CD14-positive monocyte (primary cell): ENCODE data around the gene ABHD14A. TPM values are rescaled to one million over a fixed set of nuclear protein-coding genes. Genes with fewer than 3 reads are reported as not detected.
A peak's percentile ranks its signal among the peaks of the same experiment; 100 is the strongest.

Experiments used
- DNase-seq, 3 donors: peaks; one replicate each; pipeline ENCODE4 v3.0.0-alpha.2; 2011 to 2022
- H2AFZ ChIP-seq: 2 replicates; pipeline ENCODE4 v1.6.0; 2012; ENCODE audit warnings: mild to moderate bottlenecking, low read depth, low read length, inconsistent platforms; ENCODE audit not compliant: insufficient read depth, poor library complexity, severe bottlenecking
- H3K27ac ChIP-seq, 2 donors: 1 replicate in 1 of 2; 2 replicates in 1 of 2; pipeline ENCODE4 v1.5.1; 2012 to 2013; ENCODE audit warnings: low read length in 2 of 2, control low read depth in 1 of 2, inconsistent platforms in 1 of 2, low read depth in 1 of 2, mild to moderate bottlenecking in 1 of 2
- H3K27me3 ChIP-seq, 2 donors: one replicate each; pipeline versions ENCODE4 v1.6.0 to v1.6.1; 2011 to 2013; ENCODE audit warnings: low read length in 2 of 2; ENCODE audit not compliant: control insufficient read depth in 2 of 2, insufficient read depth in 2 of 2
- H3K36me3 ChIP-seq, 2 donors: replicated peaks in 1 of 2; 1 replicate in 1 of 2; 2 replicates in 1 of 2; pipeline versions ENCODE4 v1.5.1 to v1.6.1; 2012 to 2013; ENCODE audit warnings: low read length in 2 of 2, control low read depth in 1 of 2, inconsistent platforms in 1 of 2, mild to moderate bottlenecking in 1 of 2; ENCODE audit not compliant: insufficient read depth in 2 of 2, control insufficient read depth in 1 of 2
- H3K4me1 ChIP-seq, 2 donors: 1 replicate in 1 of 2; 2 replicates in 1 of 2; pipeline versions ENCODE4 v1.5.1 to v1.6.1; 2012 to 2013; ENCODE audit warnings: low read length in 2 of 2, control low read depth in 1 of 2, inconsistent platforms in 1 of 2, mild to moderate bottlenecking in 1 of 2, moderate library complexity in 1 of 2; ENCODE audit not compliant: insufficient read depth in 2 of 2, control insufficient read depth in 1 of 2
- H3K4me2 ChIP-seq: replicated peaks from 2 replicates; pipeline ENCODE3; 2012; ENCODE audit warnings: low read length, moderate library complexity, mild to moderate bottlenecking; ENCODE audit not compliant: poor library complexity, severe bottlenecking; ENCODE audit errors: extremely low read depth
- H3K4me3 ChIP-seq, 3 experiments: fragments of 200-600 bp in 1 of 3; sonication (generic) in 1 of 3; replicated peaks in 1 of 3; 1 replicate in 2 of 3; 2 replicates in 1 of 3; pipeline ENCODE4 v1.5.1; 2011 to 2013; ENCODE audit warnings: low read length in 3 of 3, mild to moderate bottlenecking in 3 of 3, control low read depth in 2 of 3, low read depth in 2 of 3, inconsistent platforms in 1 of 3, moderate library complexity in 1 of 3
- H3K79me2 ChIP-seq: 2 replicates; pipeline ENCODE4 v1.6.0; 2012; ENCODE audit warnings: mild to moderate bottlenecking, control low read depth, inconsistent platforms, low read length, moderate library complexity; ENCODE audit not compliant: insufficient read depth
- H3K9ac ChIP-seq: 2 replicates; pipeline ENCODE4 v1.6.0; 2017; ENCODE audit warnings: low read length, mild to moderate bottlenecking; ENCODE audit not compliant: insufficient read depth, poor library complexity, severe bottlenecking
- H3K9me3 ChIP-seq, 2 donors: replicated peaks in 1 of 2; 1 replicate in 1 of 2; 2 replicates in 1 of 2; pipeline versions ENCODE4 v1.5.1 to v1.6.1; 2012 to 2013; ENCODE audit warnings: low read length in 2 of 2, control low read depth in 1 of 2; ENCODE audit not compliant: control insufficient read depth in 1 of 2, insufficient read depth in 1 of 2
- H4K20me1 ChIP-seq: 2 replicates; pipeline ENCODE4 v1.6.0; 2012; ENCODE audit warnings: mild to moderate bottlenecking, low read length, control low read depth, moderate library complexity; ENCODE audit not compliant: insufficient read depth
- H3K27ac Mint-ChIP-seq, 7 donors: one replicate each; pipeline ENCODE4 v1.8.0; 2020; ENCODE audit warnings: mild to moderate bottlenecking in 7 of 7, mixed read lengths in 7 of 7, moderate library complexity in 6 of 7, inconsistent platforms in 2 of 7
- H3K27me3 Mint-ChIP-seq, 3 donors: one replicate each; pipeline ENCODE4 v1.8.0; 2021 to 2022; ENCODE audit warnings: low read depth in 3 of 3, mild to moderate bottlenecking in 3 of 3, mixed read lengths in 3 of 3, moderate library complexity in 3 of 3, inconsistent platforms in 1 of 3
- H3K36me3 Mint-ChIP-seq, 2 donors: one replicate each; pipeline ENCODE4 v1.8.0; 2020; ENCODE audit warnings: mixed read lengths in 2 of 2, inconsistent platforms in 1 of 2, mild to moderate bottlenecking in 1 of 2
- H3K4me1 Mint-ChIP-seq: one replicate; pipeline ENCODE4 v1.8.0; 2020; ENCODE audit warnings: mild to moderate bottlenecking, mixed read lengths
- H3K4me3 Mint-ChIP-seq, 2 donors: one replicate each; pipeline ENCODE4 v1.8.0; 2020; ENCODE audit warnings: mild to moderate bottlenecking in 2 of 2, mixed read lengths in 2 of 2, moderate library complexity in 1 of 2
- H3K9me3 Mint-ChIP-seq, 7 donors: one replicate each; pipeline ENCODE4 v1.8.0; 2020 to 2022; ENCODE audit warnings: mixed read lengths in 7 of 7, mild to moderate bottlenecking in 6 of 7, moderate library complexity in 6 of 7, inconsistent platforms in 2 of 7
- CTCF ChIP-seq: fragments of 200-600 bp; IDR thresholded peaks from one replicate; pipeline ENCODE4 v1.8.0; 2022; ENCODE audit warnings: antibody characterized with exemption, mild to moderate bottlenecking
- WGBS: methylation state at CpG from one replicate; pipeline ENCODE4 v1.1.5; 2013; ENCODE audit warnings: missing lambda C conversion rate; ENCODE audit not compliant: insufficient coverage; 5-methylcytosine and 5-hydroxymethylcytosine counted together
- intact Hi-C, 2 donors: fragments of 100-400 bp; cut with micrococcal nuclease; formaldehyde crosslinking; loops; one replicate each; pipeline versions ENCODE4 v1.15.0 to v1.15.1; 2023
- polyA plus RNA-seq, 3 donors: library from polyadenylated mRNA; depleted of rRNA in 1 of 3; unstranded in 2 of 3; stranded (reverse) in 1 of 3; fragments of 300-500 nt in 2 of 3; fragments of >200 nt in 1 of 3; fragmentation: Illumina TruSeq in 2 of 3; gene quantifications; 1 replicate in 2 of 3; 2 replicates in 1 of 3; pipeline ENCODE4 v1.2.3, GENCODE V29; 2012 to 2021

Gene ABHD14A
- polyA plus RNA-seq, 3 donors: 6.9 to 13.2 (median 11.7) TPM

- Mint-ChIP-seq H3K9me3 (peaks cover 0 to 17% (median 0%) of the 10 kb centered on the region in 7 donors), H3K4me3 (peak overlapping the region in 1 of 2 donors; percentile 85), H3K27me3 (peaks cover 35 to 47% (median 40%) of the 10 kb centered on the region in 3 donors), H3K4me1 (peaks cover 20% of the 10 kb centered on the region), H3K36me3 (peaks cover 10 to 12% of the 10 kb centered on the region in 2 donors), H3K27ac (no peak overlapping the region)
- H3K27me3 ChIP-seq: peaks cover 10 to 38% of the 10 kb centered on the region in 2 donors
- H3K9me3 ChIP-seq: no peaks in the 10 kb centered on the region
- H3K4me3 ChIP-seq: no peak overlapping the region
- no peak overlapping the region for H3K9ac ChIP-seq
- H3K27ac ChIP-seq: no peak overlapping the region
- peaks cover 4% of the 10 kb centered on the region for H4K20me1 ChIP-seq
- H3K4me1 ChIP-seq: peaks cover 19 to 24% of the 10 kb centered on the region in 2 donors
- WGBS: 100% methylated on average over 4 of the region's 6 CpGs
- no peak for TF ChIP-seq CTCF
- no peak overlapping the region for H3K4me2 ChIP-seq
- H3K79me2 ChIP-seq: no peaks in the 10 kb centered on the region
- H3K36me3 ChIP-seq: no peaks in the 10 kb centered on the region
- H2AFZ ChIP-seq: no peak overlapping the region
- intact Hi-C loops: no loop called here
- DNase-seq: no peak
Observed at GRCh38 chr3:51968883-51969678, 5.8 kb upstream of the ABHD14A start.

- no peak overlapping the region for H2AFZ ChIP-seq
- H3K36me3 ChIP-seq: no peaks in the 10 kb centered on the region
- no peak for TF ChIP-seq CTCF
- H3K27ac ChIP-seq: no peak overlapping the region
- peaks cover 26 to 32% of the 10 kb centered on the region in 2 donors for H3K4me1 ChIP-seq
- H4K20me1 ChIP-seq: peaks cover 4% of the 10 kb centered on the region
- no peaks in the 10 kb centered on the region for H3K79me2 ChIP-seq
- peaks cover 27% of the 10 kb centered on the region for H3K4me1 Mint-ChIP-seq
- 98% methylated on average over 4 of the region's 4 CpGs for WGBS
- H3K4me3 Mint-ChIP-seq: no peak overlapping the region
- H3K36me3 Mint-ChIP-seq: peaks cover 10 to 11% of the 10 kb centered on the region in 2 donors
- peaks cover 33 to 41% (median 37%) of the 10 kb centered on the region in 3 donors for H3K27me3 Mint-ChIP-seq
- peaks cover 0 to 17% (median 0%) of the 10 kb centered on the region in 7 donors for H3K9me3 Mint-ChIP-seq
- intact Hi-C loops: no loop called here
- no peak for DNase-seq
- no peaks in the 10 kb centered on the region for H3K9me3 ChIP-seq
- no peak overlapping the region for H3K4me3 ChIP-seq
- no peak overlapping the region for H3K4me2 ChIP-seq
- no peak overlapping the region for H3K27ac Mint-ChIP-seq
- H3K27me3 ChIP-seq: peaks cover 10 to 32% of the 10 kb centered on the region in 2 donors
- H3K9ac ChIP-seq: no peak overlapping the region
Observed at GRCh38 chr3:51969841-51970240, 5.0 kb upstream of the ABHD14A start.
